Measurements from ENCODE around the gene SKIL. TPM values are rescaled to one million over a fixed set of nuclear protein-coding genes. Genes with fewer than 3 reads are reported as not detected.

Gene SKIL
- total and polyA plus RNA-seq, 2 experiments from 2014 or later: 141 to 358 TPM

GRCh38 chr3:170437696-170438407 is 80.3 kb downstream of the SKIL start:
- peak; percentile 41 for DNase-seq (ENCODE audit: low spot score)
- H3K36me3 ChIP-seq (ENCODE audit: insufficient read depth): no peaks in the 10 kb centered on the region
- H2AFZ ChIP-seq: peak overlapping the region; percentile 6; the same call in 1 of the 2 replicates
- no peaks in the 10 kb centered on the region for H3K27me3 ChIP-seq (ENCODE audit: insufficient read depth)
- H3F3A ChIP-seq (replicated peaks; ENCODE audit: low read depth): no peaks in the 10 kb centered on the region
- no peaks in the 10 kb centered on the region for H3K79me2 ChIP-seq (replicated peaks; ENCODE audit: insufficient read depth)
- Mint-ChIP-seq H3K9me3 (no peaks in the 10 kb centered on the region), H3K36me3 (ENCODE audit: low read depth) (no peaks in the 10 kb centered on the region), H3K27ac (no peak overlapping the region), H3K27me3 (ENCODE audit: insufficient read depth, low read depth, poor library complexity) (peaks cover 3% of the 10 kb centered on the region), H3K4me3 (no peak overlapping the region), H3K4me1 (peaks cover 9% of the 10 kb centered on the region; the same call in 2 of the 3 replicates)
- no peaks in the 10 kb centered on the region for H4K20me1 ChIP-seq (replicated peaks; ENCODE audit: insufficient read depth)
- no peak overlapping the region for H3K4me3 ChIP-seq
- H3K27ac ChIP-seq (ENCODE audit: low read depth): no peak overlapping the region
- H3K4me1 ChIP-seq (ENCODE audit: insufficient read depth): 0 out of 2 replicates have a peak, but pooled peaks cover 6% of the 10 kb centered on the region
- peaks cover 12% of the 10 kb centered on the region; the same call in 1 of the 2 replicates for H3K9me2 ChIP-seq (ENCODE audit: insufficient read depth)
- H3K4me2 ChIP-seq: no peak overlapping the region
- TF ChIP-seq POLR2AphosphoS5 (IDR thresholded peaks at IDR 0.05; ENCODE audit: low read depth): no peak
- peak; percentile 8 to 29; a peak in 2 of 4 replicates for TF ChIP-seq CTCF (conservative IDR thresholded peaks at IDR 0.05; ENCODE audit: low read depth in 2 of 2)
- ATAC-seq: peak; percentile 48; the same call in 2 of the 3 replicates

- H3K27ac Mint-ChIP-seq: no peak overlapping the region
- DNase-seq (ENCODE audit: low spot score) (no peak), ATAC-seq (no peak)
- TF ChIP-seq NANOG (IDR thresholded peaks at IDR 0.05; ENCODE audit: borderline replicate concordance) (no peak), ZNF114 (CRISPR knock-in tag; IDR thresholded peaks at IDR 0.05) (no peak), CREB1 (CRISPR knock-in tag; IDR thresholded peaks at IDR 0.05; ENCODE audit: low read depth) (no peak), EZH2phosphoT487 (IDR thresholded peaks at IDR 0.05; ENCODE audit: unreplicated experiment) (no peak), ZNF462 (CRISPR knock-in tag; IDR thresholded peaks at IDR 0.05) (no peak), EZH2 (IDR thresholded peaks at IDR 0.05; ENCODE audit: low read depth, unreplicated experiment) (no peak), ETS1 (IDR thresholded peaks at IDR 0.05) (no peak), ZNF331 (CRISPR knock-in tag; IDR thresholded peaks at IDR 0.05; ENCODE audit: low read depth) (no peak), POLR2AphosphoS5 (IDR thresholded peaks at IDR 0.05; ENCODE audit: low read depth) (no peak), JUNB (IDR thresholded peaks at IDR 0.05; ENCODE audit: unreplicated experiment) (no peak)
- Histone ChIP-seq H4K20me1 (replicated peaks; ENCODE audit: insufficient read depth) (no peaks in the 10 kb centered on the region), H3K4me1 (ENCODE audit: insufficient read depth) (0 out of 2 replicates have a peak, but pooled peaks cover 6% of the 10 kb centered on the region), H3K9me2 (ENCODE audit: insufficient read depth) (peaks cover 12% of the 10 kb centered on the region; the same call in 1 of the 2 replicates), H3K36me3 (ENCODE audit: insufficient read depth) (no peaks in the 10 kb centered on the region), H3K4me2 (no peak overlapping the region), H2AFZ (no peak overlapping the region), H3K79me2 (replicated peaks; ENCODE audit: insufficient read depth) (no peaks in the 10 kb centered on the region), H3K4me3 (no peak overlapping the region), H3K27ac (ENCODE audit: low read depth) (no peak overlapping the region), H3F3A (replicated peaks; ENCODE audit: low read depth) (no peaks in the 10 kb centered on the region), H3K27me3 (ENCODE audit: insufficient read depth) (no peaks in the 10 kb centered on the region)
- H3K36me3 Mint-ChIP-seq (ENCODE audit: low read depth): no peaks in the 10 kb centered on the region
- no peak overlapping the region for H3K4me3 Mint-ChIP-seq
- H3K4me1 Mint-ChIP-seq: peaks cover 9% of the 10 kb centered on the region; the same call in 2 of the 3 replicates
- H3K9me3 Mint-ChIP-seq: no peaks in the 10 kb centered on the region
- peaks cover 3% of the 10 kb centered on the region for H3K27me3 Mint-ChIP-seq (ENCODE audit: insufficient read depth, low read depth, poor library complexity)
Measured at GRCh38 chr3:170438836-170439235, 81.3 kb downstream of the SKIL start.

Data from GM23338 (cell line).